ENCODE data around the gene SHPK.

The SHPK gene

DNA sequence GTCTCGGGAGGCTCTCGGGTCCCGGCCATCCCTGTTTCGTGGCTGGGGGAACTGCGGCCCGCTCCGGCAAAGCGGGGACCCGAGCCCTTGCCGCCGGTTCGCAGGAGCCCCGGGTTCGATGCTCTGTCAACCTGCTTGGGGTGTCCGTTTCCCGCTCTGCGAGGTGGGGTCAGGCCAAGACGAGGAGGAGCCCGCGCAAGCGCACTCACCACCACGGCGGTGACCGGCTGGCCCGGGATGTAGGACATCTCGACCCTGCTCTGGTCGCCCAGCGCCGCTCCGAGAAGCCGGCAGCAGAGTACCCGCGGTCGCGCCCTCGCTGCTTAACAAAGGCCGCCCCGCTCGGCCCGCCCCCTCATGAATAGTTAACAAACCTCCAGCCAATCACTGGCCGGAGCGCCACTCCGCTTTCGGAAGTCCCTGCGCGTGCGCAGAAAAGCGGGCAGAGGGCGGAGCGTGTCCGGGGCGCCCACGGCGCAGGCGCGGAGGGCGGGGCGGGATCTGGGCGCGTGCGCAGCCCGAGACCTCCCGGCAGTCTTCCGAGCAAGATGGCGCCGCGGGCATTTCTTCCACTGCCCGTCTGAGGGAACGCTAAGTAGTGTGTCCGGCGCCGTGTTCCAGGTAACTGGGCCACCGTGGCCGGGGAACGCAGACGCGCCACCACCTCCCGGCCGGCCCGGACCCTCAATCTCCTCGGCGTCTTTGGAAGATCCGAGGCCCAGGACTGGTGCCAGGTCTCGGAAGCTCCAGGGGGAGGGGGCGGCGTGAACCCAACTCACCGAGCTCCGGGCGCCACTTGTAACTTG, 32.4 kb upstream of the SHPK start, which contains the start of the genes EMC6 and TAX1BP3 (continued):
- TF ChIP-seq, protein P1, sequence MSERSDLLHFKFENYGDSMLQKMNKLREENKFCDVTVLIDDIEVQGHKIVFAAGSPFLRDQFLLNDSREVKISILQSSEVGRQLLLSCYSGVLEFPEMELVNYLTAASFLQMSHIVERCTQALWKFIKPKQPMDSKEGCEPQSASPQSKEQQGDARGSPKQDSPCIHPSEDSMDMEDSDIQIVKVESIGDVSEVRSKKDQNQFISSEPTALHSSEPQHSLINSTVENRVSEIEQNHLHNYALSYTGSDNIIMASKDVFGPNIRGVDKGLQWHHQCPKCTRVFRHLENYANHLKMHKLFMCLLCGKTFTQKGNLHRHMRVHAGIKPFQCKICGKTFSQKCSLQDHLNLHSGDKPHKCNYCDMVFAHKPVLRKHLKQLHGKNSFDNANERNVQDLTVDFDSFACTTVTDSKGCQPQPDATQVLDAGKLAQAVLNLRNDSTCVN (tag by site-specific recombination; optimal IDR thresholded peaks at IDR 0.05) = peak; percentile 79
- TF ChIP-seq ZNF580 (tag by site-specific recombination; IDR thresholded peaks at IDR 0.05) = 0 out of 2 replicates have a peak, but pooled peaks have one; percentile 9
- no peak for TF ChIP-seq ZNF16 (tag by site-specific recombination; IDR thresholded peaks at IDR 0.05; ENCODE audit: low read depth)
- TF ChIP-seq ZNF211 (tag by site-specific recombination; IDR thresholded peaks at IDR 0.05; ENCODE audit: low read depth) = no peak
- TF ChIP-seq KLF1 (tag by site-specific recombination; IDR thresholded peaks at IDR 0.05) = no peak; the same call in 1 of the 2 replicates
- no peak for TF ChIP-seq ZNF239 (tag by site-specific recombination; IDR thresholded peaks at IDR 0.05)
- TF ChIP-seq, protein P2, sequence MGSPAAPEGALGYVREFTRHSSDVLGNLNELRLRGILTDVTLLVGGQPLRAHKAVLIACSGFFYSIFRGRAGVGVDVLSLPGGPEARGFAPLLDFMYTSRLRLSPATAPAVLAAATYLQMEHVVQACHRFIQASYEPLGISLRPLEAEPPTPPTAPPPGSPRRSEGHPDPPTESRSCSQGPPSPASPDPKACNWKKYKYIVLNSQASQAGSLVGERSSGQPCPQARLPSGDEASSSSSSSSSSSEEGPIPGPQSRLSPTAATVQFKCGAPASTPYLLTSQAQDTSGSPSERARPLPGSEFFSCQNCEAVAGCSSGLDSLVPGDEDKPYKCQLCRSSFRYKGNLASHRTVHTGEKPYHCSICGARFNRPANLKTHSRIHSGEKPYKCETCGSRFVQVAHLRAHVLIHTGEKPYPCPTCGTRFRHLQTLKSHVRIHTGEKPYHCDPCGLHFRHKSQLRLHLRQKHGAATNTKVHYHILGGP (tag by site-specific recombination; IDR thresholded peaks at IDR 0.05) = no peak
- TF ChIP-seq CTCF (tag by site-specific recombination; IDR thresholded peaks at IDR 0.05) = no peak
- no peak for TF ChIP-seq ZNF133 (tag by site-specific recombination; IDR thresholded peaks at IDR 0.05)
- TF ChIP-seq ZNF558 (tag by site-specific recombination; IDR thresholded peaks at IDR 0.05) = no peak
- TF ChIP-seq, protein P3, sequence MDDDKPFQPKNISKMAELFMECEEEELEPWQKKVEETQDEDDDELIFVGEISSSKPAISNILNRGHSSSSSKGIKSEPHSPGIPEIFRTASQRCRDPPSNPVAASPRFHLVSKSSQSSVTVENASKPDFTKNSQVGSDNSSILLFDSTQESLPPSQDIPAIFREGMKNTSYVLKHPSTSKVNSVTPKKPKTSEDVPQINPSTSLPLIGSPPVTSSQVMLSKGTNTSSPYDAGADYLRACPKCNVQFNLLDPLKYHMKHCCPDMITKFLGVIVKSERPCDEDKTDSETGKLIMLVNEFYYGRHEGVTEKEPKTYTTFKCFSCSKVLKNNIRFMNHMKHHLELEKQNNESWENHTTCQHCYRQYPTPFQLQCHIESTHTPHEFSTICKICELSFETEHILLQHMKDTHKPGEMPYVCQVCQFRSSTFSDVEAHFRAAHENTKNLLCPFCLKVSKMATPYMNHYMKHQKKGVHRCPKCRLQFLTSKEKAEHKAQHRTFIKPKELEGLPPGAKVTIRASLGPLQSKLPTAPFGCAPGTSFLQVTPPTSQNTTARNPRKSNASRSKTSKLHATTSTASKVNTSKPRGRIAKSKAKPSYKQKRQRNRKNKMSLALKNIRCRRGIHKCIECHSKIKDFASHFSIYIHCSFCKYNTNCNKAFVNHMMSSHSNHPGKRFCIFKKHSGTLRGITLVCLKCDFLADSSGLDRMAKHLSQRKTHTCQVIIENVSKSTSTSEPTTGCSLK (tag by site-specific recombination; IDR thresholded peaks at IDR 0.05) = no peak
- TF ChIP-seq ZBTB17 (tag by site-specific recombination; IDR thresholded peaks at IDR 0.05) = peak; percentile 84
- no peak for TF ChIP-seq SCRT1 (tag by site-specific recombination; IDR thresholded peaks at IDR 0.05; ENCODE audit: borderline replicate concordance)
- no peak for TF ChIP-seq INSM2 (tag by site-specific recombination; IDR thresholded peaks at IDR 0.05)
- TF ChIP-seq, protein P4, sequence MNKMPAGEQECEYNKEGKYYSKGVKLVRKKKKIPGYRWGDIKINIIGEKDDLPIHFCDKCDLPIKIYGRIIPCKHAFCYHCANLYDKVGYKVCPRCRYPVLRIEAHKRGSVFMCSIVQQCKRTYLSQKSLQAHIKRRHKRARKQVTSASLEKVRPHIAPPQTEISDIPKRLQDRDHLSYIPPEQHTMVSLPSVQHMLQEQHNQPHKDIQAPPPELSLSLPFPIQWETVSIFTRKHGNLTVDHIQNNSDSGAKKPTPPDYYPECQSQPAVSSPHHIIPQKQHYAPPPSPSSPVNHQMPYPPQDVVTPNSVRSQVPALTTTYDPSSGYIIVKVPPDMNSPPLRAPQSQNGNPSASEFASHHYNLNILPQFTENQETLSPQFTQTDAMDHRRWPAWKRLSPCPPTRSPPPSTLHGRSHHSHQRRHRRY (tag by site-specific recombination; IDR thresholded peaks at IDR 0.05) = no peak
- TF ChIP-seq ZFP41 (tag by site-specific recombination; IDR thresholded peaks at IDR 0.05; ENCODE audit: borderline replicate concordance) = no peak
- no peak; the same call in 1 of the 2 replicates for TF ChIP-seq ZNF561 (tag by site-specific recombination; IDR thresholded peaks at IDR 0.05; ENCODE audit: borderline replicate concordance)
- TF ChIP-seq ZNF610 (tag by site-specific recombination; IDR thresholded peaks at IDR 0.05; ENCODE audit: borderline replicate concordance) = peak; percentile 62; the same call in 1 of the 2 replicates
- no peak for TF ChIP-seq ZNF157 (tag by site-specific recombination; IDR thresholded peaks at IDR 0.05)
- TF ChIP-seq HOXC10 (CRISPR knock-in tag; IDR thresholded peaks at IDR 0.05) = no peak
- TF ChIP-seq, protein P5, sequence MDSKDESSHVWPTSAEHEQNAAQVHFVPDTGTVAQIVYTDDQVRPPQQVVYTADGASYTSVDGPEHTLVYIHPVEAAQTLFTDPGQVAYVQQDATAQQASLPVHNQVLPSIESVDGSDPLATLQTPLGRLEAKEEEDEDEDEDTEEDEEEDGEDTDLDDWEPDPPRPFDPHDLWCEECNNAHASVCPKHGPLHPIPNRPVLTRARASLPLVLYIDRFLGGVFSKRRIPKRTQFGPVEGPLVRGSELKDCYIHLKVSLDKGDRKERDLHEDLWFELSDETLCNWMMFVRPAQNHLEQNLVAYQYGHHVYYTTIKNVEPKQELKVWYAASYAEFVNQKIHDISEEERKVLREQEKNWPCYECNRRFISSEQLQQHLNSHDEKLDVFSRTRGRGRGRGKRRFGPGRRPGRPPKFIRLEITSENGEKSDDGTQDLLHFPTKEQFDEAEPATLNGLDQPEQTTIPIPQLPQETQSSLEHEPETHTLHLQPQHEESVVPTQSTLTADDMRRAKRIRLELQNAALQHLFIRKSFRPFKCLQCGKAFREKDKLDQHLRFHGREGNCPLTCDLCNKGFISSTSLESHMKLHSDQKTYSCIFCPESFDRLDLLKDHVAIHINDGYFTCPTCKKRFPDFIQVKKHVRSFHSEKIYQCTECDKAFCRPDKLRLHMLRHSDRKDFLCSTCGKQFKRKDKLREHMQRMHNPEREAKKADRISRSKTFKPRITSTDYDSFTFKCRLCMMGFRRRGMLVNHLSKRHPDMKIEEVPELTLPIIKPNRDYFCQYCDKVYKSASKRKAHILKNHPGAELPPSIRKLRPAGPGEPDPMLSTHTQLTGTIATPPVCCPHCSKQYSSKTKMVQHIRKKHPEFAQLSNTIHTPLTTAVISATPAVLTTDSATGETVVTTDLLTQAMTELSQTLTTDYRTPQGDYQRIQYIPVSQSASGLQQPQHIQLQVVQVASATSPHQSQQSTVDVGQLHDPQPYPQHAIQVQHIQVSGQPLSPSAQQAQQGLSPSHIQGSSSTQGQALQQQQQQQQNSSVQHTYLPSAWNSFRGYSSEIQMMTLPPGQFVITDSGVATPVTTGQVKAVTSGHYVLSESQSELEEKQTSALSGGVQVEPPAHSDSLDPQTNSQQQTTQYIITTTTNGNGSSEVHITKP (tag by site-specific recombination; IDR thresholded peaks at IDR 0.05) = no peak; the same call in 1 of the 2 replicates
- TF ChIP-seq ZNF37A (tag by site-specific recombination; IDR thresholded peaks at IDR 0.05) = no peak
- TF ChIP-seq SETDB1 (IDR thresholded peaks at IDR 0.05; ENCODE audit: insufficient read length, low read length) = no peak
- no peak for TF ChIP-seq ZEB2 (tag by site-specific recombination; IDR thresholded peaks at IDR 0.05)
- peak; percentile 47; the same call in 1 of the 2 replicates for TF ChIP-seq BCL11A (tag by site-specific recombination; IDR thresholded peaks at IDR 0.05; ENCODE audit: low read depth)

Measured in HEK293 (cell line).